Heart left ventricle (tissue), 16 donors: ENCODE results near the gene ADARB1. TPM values are rescaled to one million over a fixed set of nuclear protein-coding genes. Genes with fewer than 3 reads are reported as not detected.

Experiments
- ATAC-seq, 4 donors: fragments of 200-7000 bp; cut with Tn5 transposase; one replicate each; pipeline ENCODE4 v1.9.1; 2020 to 2022; ENCODE audit warnings: moderate library complexity in 4 of 4, mild to moderate bottlenecking in 3 of 4, moderate number of reproducible peaks in 1 of 4
- DNase-seq, 5 donors: peaks; one replicate each; pipeline ENCODE4 v3.0.0-alpha.2; 2020
- H3K27ac ChIP-seq, 12 donors: fragments of 200-600 bp; sonication (generic) in 4 of 12; one replicate each; pipeline versions ENCODE4 v1.5.0 to v1.8.0; 2016 to 2022; ENCODE audit warnings: mild to moderate bottlenecking in 2 of 12
- H3K27me3 ChIP-seq, 9 donors: fragments of 200-600 bp; sonication (generic) in 2 of 9; one replicate each; pipeline versions ENCODE4 v1.5.1 to v1.8.0; 2016 to 2022; ENCODE audit warnings: mild to moderate bottlenecking in 3 of 9
- H3K36me3 ChIP-seq, 9 donors: fragments of 200-600 bp; sonication (generic) in 2 of 9; one replicate each; pipeline versions ENCODE4 v1.5.0 to v1.8.0; 2018 to 2022; ENCODE audit warnings: mild to moderate bottlenecking in 2 of 9
- H3K4me1 ChIP-seq, 12 donors: fragments of 200-600 bp; sonication (generic) in 4 of 12; one replicate each; pipeline versions ENCODE4 v1.5.0 to v1.8.0; 2016 to 2022; ENCODE audit warnings: mild to moderate bottlenecking in 3 of 12
- H3K4me3 ChIP-seq, 12 donors: fragments of 200-600 bp; sonication (generic) in 4 of 12; one replicate each; pipeline versions ENCODE4 v1.5.0 to v1.8.0; 2017 to 2022; ENCODE audit warnings: mild to moderate bottlenecking in 9 of 12, moderate library complexity in 4 of 12
- H3K9me3 ChIP-seq, 12 donors: fragments of 200-600 bp; sonication (generic) in 4 of 12; one replicate each; pipeline versions ENCODE4 v1.5.0 to v1.8.0; 2016 to 2022; ENCODE audit warnings: mild to moderate bottlenecking in 1 of 12
- POLR2A ChIP-seq, 2 donors: fragments of 450-650 bp; IDR thresholded peaks; one replicate each; pipeline ENCODE4 v1.6.1; 2017; ENCODE audit warnings: antibody characterized with exemption in 2 of 2, mild to moderate bottlenecking in 2 of 2, moderate library complexity in 2 of 2
- WGBS, 4 donors: extraction: QIAGEN DNeasy Blood & Tissue Kit in 2 of 4; methylation state at CpG; one replicate each; pipeline versions ENCODE4 v1.1.5 to v1.1.7; 2013 to 2018; 5-methylcytosine and 5-hydroxymethylcytosine counted together
- intact Hi-C, 10 donors: fragments of 100-400 bp; cut with DNase I; formaldehyde crosslinking; loops; one replicate each; pipeline versions ENCODE4 v1.11.1 to v1.14.2; 2022
- polyA plus RNA-seq, 2 donors: library from polyadenylated mRNA; stranded (reverse); fragments of 200-250 nt; gene quantifications; one replicate each; pipeline ENCODE4 v1.2.3, GENCODE V29; 2013
- total RNA-seq, 9 donors: library from RNA; depleted of rRNA in 2 of 9; stranded (reverse); fragments of >200 nt in 2 of 9; fragmentation: NEBNext Ultra II Directional in 3 of 9; extraction: Animal tissue kit (Norgen Biotek cat#: 25700) in 3 of 9; gene quantifications; one replicate each; pipeline versions ENCODE4 v1.1.0 to v1.2.4, GENCODE V29; 2016 to 2023
- TF ChIP-seq, protein P1 (sequence below), 12 donors: fragments of 200-600 bp; sonication (generic) in 4 of 12; IDR thresholded peaks; one replicate each; pipeline versions ENCODE4 v1.5.0 to v1.8.0; 2018 to 2022; ENCODE audit warnings: antibody characterized with exemption in 12 of 12, mild to moderate bottlenecking in 5 of 12
- donor health status: ischemic (EF 13 %, LVEDD 7.1; RV severe dilation, severe dysfunction).
- donor health status: healthy with polysubstance abuse.
- donor health status: DM: no; HTN: yes; CAD: no.
- donor health status: DM: no; HTN: no; CAD: no.
- donor health status: ischemic (EF 25% LVEDD 6.9; RV normal size, moderate dysfunction).
- donor health status: ischemic (EF 25% LVEDD 5.7; RV mildly dilated, moderate dysfunction).
- donor health status: healthy.
- donor health status: DM: yes; HTN: yes; CAD: no.
- donor health status: ischemic (EF 35%, LVEDD 5.7; RV mildly dilated, moderate dysfunction).
- donor health status: nonischemic (EF 11% LVEDD 7.7; RV severe dilation, severe dysfunction).
- donor health status: DM: yes; HTN: yes; CAD: no.
- donor health status: PGD.
- donor health status: ischemic (EF 29% LVEDD 5.4; RV normal size, mild dysfunction).
- donor health status: nonischemic (EF 23%, LVEDD 6.1; RV moderate dilation, normal function).

Gene ADARB1
- total and polyA plus RNA-seq, 11 donors, result 6.9 to 16.3 (median 12.0) TPM

DNA sequence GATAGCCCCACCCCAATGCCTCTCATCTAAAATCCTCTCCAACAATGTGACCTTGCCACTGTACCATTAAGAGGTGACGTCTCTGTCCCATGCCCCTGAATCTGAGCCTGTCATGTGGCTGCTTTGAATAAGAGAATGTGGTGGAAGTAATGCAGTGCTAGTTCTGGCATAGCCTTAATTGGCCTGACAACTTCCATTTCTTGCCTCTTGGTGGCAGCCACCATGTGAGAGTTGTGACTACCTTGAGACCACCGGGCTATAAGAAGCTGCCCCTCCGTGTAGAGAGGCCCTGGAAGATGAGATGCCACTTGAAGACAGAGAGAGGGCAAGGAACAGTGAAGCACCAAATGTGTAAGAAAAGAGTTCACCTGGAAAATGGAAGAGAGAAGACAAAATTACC is 118.0 kb downstream of the ADARB1 start:
- 51 to 67% (median 57%) methylated on average over 3 of the region's 3 CpGs for WGBS, 4 donors
- peaks cover 0 to 79% (median 18%) of the 10 kb centered on the region in 9 donors for H3K36me3 ChIP-seq

DNA sequence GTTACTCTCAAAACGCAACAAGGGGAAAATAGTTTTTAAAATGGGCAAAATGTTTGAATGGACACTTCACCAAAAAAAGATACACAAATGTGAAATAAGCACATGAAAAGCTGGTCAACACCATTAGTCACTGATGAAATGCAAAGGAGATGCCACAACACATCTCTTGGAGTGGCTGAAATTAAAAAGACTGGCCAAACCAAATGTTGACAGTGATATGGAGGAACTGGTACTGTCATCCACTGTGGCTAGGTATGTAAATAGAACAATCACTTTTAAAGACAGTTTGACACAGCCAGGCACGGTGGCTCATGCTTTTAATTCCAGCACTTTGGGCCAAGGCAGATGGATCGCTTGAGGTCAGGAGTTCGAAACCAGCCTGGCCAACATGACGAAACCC is 122.2 kb downstream of the ADARB1 start:
- Histone ChIP-seq H3K4me1 (peaks cover 0 to 8% (median 0%) of the 10 kb centered on the region in 12 donors), H3K27me3 (no peaks in the 10 kb centered on the region), H3K4me3 (no peak overlapping the region), H3K27ac (no peak overlapping the region), H3K36me3 (peaks cover 0 to 56% (median 10%) of the 10 kb centered on the region in 9 donors), H3K9me3 (no peaks in the 10 kb centered on the region)
- 96 to 98% (median 98%) methylated on average over 5 of the region's 5 CpGs for WGBS, 4 donors
- TF ChIP-seq, protein P1, sequence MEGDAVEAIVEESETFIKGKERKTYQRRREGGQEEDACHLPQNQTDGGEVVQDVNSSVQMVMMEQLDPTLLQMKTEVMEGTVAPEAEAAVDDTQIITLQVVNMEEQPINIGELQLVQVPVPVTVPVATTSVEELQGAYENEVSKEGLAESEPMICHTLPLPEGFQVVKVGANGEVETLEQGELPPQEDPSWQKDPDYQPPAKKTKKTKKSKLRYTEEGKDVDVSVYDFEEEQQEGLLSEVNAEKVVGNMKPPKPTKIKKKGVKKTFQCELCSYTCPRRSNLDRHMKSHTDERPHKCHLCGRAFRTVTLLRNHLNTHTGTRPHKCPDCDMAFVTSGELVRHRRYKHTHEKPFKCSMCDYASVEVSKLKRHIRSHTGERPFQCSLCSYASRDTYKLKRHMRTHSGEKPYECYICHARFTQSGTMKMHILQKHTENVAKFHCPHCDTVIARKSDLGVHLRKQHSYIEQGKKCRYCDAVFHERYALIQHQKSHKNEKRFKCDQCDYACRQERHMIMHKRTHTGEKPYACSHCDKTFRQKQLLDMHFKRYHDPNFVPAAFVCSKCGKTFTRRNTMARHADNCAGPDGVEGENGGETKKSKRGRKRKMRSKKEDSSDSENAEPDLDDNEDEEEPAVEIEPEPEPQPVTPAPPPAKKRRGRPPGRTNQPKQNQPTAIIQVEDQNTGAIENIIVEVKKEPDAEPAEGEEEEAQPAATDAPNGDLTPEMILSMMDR (IDR thresholded peaks at IDR 0.05), result no peak
- TF ChIP-seq POLR2A (IDR thresholded peaks at IDR 0.05), result no peak
- ATAC-seq (no peak), DNase-seq (no peak)
- intact Hi-C loops, result no loop called here

More for the DNA sequence above, 118.0 kb downstream of the ADARB1 start:
- Histone ChIP-seq H3K4me1 (no peaks in the 10 kb centered on the region), H3K27ac (no peak overlapping the region), H3K9me3 (peaks cover 0 to 37% (median 28%) of the 10 kb centered on the region in 12 donors), H3K4me3 (no peak overlapping the region), H3K27me3 (no peaks in the 10 kb centered on the region)
- no peak for TF ChIP-seq POLR2A (IDR thresholded peaks at IDR 0.05)
- TF ChIP-seq, protein P1 (IDR thresholded peaks at IDR 0.05), result no peak
- ATAC-seq, result no peak
- DNase-seq, result no peak
- intact Hi-C loops, result no loop called here

DNA sequence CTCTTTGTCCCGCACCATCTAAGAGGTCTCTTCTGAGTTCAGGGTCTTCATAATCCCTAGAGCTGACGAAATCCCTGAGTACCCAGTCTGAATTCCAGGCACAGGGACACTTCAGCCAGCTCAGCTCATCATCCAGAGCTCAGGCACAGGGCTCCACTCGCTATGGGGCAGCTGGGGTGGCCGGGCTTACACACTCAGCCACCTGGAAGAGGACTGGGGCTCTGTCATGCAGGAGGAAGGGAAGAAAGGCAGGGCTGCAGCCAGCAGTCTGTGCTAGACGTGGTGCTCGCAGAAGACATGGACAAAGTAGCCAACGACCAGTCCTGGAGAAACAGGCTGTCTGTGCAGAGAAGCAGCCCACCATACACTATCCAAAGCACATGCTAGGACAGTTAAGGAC is 124.8 kb downstream of the ADARB1 start:
- Histone ChIP-seq H3K9me3 (no peaks in the 10 kb centered on the region), H3K36me3 (peaks cover 0 to 48% (median 14%) of the 10 kb centered on the region in 9 donors), H3K4me1 (peaks cover 0 to 8% (median 0%) of the 10 kb centered on the region in 12 donors), H3K4me3 (no peak overlapping the region), H3K27me3 (no peaks in the 10 kb centered on the region), H3K27ac (no peak overlapping the region)
- ATAC-seq (no peak), DNase-seq (no peak)
- no peak for TF ChIP-seq POLR2A (IDR thresholded peaks at IDR 0.05)
- TF ChIP-seq, protein P1 (IDR thresholded peaks at IDR 0.05), result no peak
- WGBS, 4 donors, result 89 to 94% (median 91%) methylated on average over 7 of the region's 7 CpGs
- intact Hi-C loops, result no loop called here

DNA sequence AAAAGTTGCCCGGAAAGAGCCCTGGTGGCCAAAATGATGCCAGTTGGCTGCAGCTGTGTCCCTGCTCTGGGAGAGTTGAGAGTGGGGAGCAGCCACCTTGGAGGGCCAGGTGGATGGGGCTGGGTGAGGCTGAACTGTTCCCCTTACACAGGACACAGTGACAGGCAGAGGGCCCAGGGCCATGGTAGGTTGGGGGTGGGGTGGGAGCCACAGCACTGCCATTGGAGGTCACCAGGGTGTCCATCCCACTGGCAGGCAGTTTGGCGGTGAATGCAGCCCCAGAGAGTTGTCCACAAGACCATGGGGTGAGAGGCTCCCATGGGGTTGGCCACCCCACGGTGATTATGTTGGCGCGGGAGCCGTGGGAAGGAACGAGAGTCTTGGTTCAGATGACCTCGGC is 125.7 kb downstream of the ADARB1 start:
- H3K27me3 ChIP-seq, result no peaks in the 10 kb centered on the region
- H3K4me1 ChIP-seq, result peaks cover 0 to 8% (median 0%) of the 10 kb centered on the region in 12 donors
- no peak overlapping the region for H3K27ac ChIP-seq
- no peak for TF ChIP-seq POLR2A (IDR thresholded peaks at IDR 0.05)
- TF ChIP-seq, protein P1 (IDR thresholded peaks at IDR 0.05), result no peak
- DNase-seq (peak in 1 of 5 donors; percentile 56), ATAC-seq (peak in 1 of 4 donors; percentile 16)
- peaks cover 0 to 50% (median 21%) of the 10 kb centered on the region in 9 donors for H3K36me3 ChIP-seq
- intact Hi-C loops, result loop anchor here in 1 of 10 donors (10.0 kb wide), 1 partner anchor 55 kb away; no protein-coding TSS in a partner anchor
- H3K4me3 ChIP-seq, result no peak overlapping the region
- WGBS, 4 donors, result 80 to 97% (median 93%) methylated on average over 7 to 8 of the region's 8 CpGs
- H3K9me3 ChIP-seq, result no peaks in the 10 kb centered on the region
